ENCODE measurements around the gene CTIF. TPM values are rescaled to one million over a fixed set of nuclear protein-coding genes. Genes with fewer than 3 reads are reported as not detected.

Gene CTIF
- total RNA-seq, 1 experiment from 2014 or later: 26.5 TPM

- H3K36me3 ChIP-seq (ENCODE audit: control insufficient read depth, insufficient read depth, low read length): no peaks in the 10 kb centered on the region
- no peaks in the 10 kb centered on the region for H3K9me3 ChIP-seq (ENCODE audit: control insufficient read depth, insufficient read depth, low read depth, low read length)
- no TSS peak for BruUV-seq (replicated peaks)
- intact Hi-C loops (cut with micrococcal nuclease; ENCODE audit: unreplicated experiment) (no loop called here), in situ Hi-C loops (cut with HindIII; ENCODE audit: low pct_unique_long_range_greater_than_20kb, low sequenced_read_pairs) (no loop called here)
- H3K4me1 ChIP-seq (ENCODE audit: control insufficient read depth, insufficient read depth, low read length): peaks cover 9% of the 10 kb centered on the region
- POLR2A ChIA-PET: no interaction called here
- no peak for ATAC-seq
- DNase-seq (ENCODE audit: low read depth, low spot score): no peak
- no peaks in the 10 kb centered on the region for H3K27me3 ChIP-seq (ENCODE audit: control insufficient read depth, insufficient read depth, low read length)
- CTCF ChIA-PET: no interaction called here
- TF ChIP-seq, protein P1, sequence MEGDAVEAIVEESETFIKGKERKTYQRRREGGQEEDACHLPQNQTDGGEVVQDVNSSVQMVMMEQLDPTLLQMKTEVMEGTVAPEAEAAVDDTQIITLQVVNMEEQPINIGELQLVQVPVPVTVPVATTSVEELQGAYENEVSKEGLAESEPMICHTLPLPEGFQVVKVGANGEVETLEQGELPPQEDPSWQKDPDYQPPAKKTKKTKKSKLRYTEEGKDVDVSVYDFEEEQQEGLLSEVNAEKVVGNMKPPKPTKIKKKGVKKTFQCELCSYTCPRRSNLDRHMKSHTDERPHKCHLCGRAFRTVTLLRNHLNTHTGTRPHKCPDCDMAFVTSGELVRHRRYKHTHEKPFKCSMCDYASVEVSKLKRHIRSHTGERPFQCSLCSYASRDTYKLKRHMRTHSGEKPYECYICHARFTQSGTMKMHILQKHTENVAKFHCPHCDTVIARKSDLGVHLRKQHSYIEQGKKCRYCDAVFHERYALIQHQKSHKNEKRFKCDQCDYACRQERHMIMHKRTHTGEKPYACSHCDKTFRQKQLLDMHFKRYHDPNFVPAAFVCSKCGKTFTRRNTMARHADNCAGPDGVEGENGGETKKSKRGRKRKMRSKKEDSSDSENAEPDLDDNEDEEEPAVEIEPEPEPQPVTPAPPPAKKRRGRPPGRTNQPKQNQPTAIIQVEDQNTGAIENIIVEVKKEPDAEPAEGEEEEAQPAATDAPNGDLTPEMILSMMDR (IDR thresholded peaks at IDR 0.05): no peak
- TF ChIP-seq SIN3A (IDR thresholded peaks at IDR 0.05; ENCODE audit: borderline replicate concordance, insufficient read depth, low read depth, low read length) (no peak), TCF7L2 (IDR thresholded peaks at IDR 0.05; ENCODE audit: low read depth, low read length) (no peak), POLR2AphosphoS5 (IDR thresholded peaks at IDR 0.05; ENCODE audit: low read depth, low read length) (no peak), REST (IDR thresholded peaks at IDR 0.05; ENCODE audit: insufficient read depth in 1 of 2, low read depth in 2 of 2, low read length in 1 of 2) (no peak)
- no peak overlapping the region for H3K4me3 ChIP-seq (ENCODE audit: low read depth in 2 of 2, low read length in 2 of 2)
- H3K27ac ChIP-seq (ENCODE audit: low read length): no peak overlapping the region
Observed at GRCh38 chr18:48661421-48661820, 122.6 kb downstream of the CTIF start.

DNA sequence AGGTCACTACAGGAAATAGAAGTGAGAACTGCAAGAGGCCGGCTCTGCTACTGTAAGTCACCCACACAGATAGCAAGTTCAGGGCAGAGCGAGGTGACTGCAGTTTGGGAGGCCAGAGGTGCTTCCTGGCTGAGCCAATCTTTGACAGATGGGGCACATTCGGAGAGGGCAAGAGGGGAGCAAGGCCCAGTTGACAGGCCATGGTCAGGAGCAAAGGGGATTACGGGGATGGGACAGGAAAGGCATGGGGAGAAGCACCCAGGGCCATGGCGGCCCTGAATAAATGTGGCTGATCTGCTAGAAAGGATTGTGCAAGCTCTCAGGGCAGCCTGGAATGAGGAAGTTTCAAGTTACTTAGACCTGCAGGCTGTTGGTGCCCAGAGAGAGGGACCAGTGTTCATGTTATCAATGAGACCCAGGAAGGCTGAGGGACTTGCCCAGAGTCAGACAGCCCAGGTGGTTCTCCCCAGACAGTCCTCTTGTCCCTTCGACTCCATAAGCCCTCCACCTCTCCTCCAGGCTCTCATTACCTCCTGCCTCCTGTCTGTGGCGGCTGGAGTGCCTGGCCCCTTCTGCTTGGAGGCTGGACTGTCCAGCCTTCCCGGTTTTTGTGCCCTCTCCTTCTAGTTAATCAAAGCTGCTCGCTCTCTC is 123.3 kb downstream of the CTIF start:
- H3K9me3 ChIP-seq (ENCODE audit: control insufficient read depth, insufficient read depth, low read depth, low read length): no peaks in the 10 kb centered on the region
- no peaks in the 10 kb centered on the region for H3K36me3 ChIP-seq (ENCODE audit: control insufficient read depth, insufficient read depth, low read length)
- H3K4me1 ChIP-seq (ENCODE audit: control insufficient read depth, insufficient read depth, low read length): peaks cover 9% of the 10 kb centered on the region
- no peak for TF ChIP-seq POLR2AphosphoS5 (IDR thresholded peaks at IDR 0.05; ENCODE audit: low read depth, low read length)
- TF ChIP-seq, protein P1 (IDR thresholded peaks at IDR 0.05): no peak
- TF ChIP-seq REST (IDR thresholded peaks at IDR 0.05; ENCODE audit: insufficient read depth in 1 of 2, low read depth in 2 of 2, low read length in 1 of 2): no peak
- TF ChIP-seq TCF7L2 (IDR thresholded peaks at IDR 0.05; ENCODE audit: low read depth, low read length): no peak
- no peak for TF ChIP-seq SIN3A (IDR thresholded peaks at IDR 0.05; ENCODE audit: borderline replicate concordance, insufficient read depth, low read depth, low read length)
- intact Hi-C loops (cut with micrococcal nuclease; ENCODE audit: unreplicated experiment) (no loop called here), in situ Hi-C loops (cut with HindIII; ENCODE audit: low pct_unique_long_range_greater_than_20kb, low sequenced_read_pairs) (no loop called here)
- H3K27me3 ChIP-seq (ENCODE audit: control insufficient read depth, insufficient read depth, low read length): no peaks in the 10 kb centered on the region
- ChIA-PET POLR2A (no interaction called here), CTCF (interaction anchor here (0.6 kb wide), 1 partner anchor 171 kb away, joined by 3 read pairs; no protein-coding TSS in a partner anchor)
- H3K4me3 ChIP-seq (ENCODE audit: low read depth in 2 of 2, low read length in 2 of 2): no peak overlapping the region
- ATAC-seq: no peak
- no peak overlapping the region for H3K27ac ChIP-seq (ENCODE audit: low read length)
- no TSS peak for BruUV-seq (replicated peaks)
- DNase-seq (ENCODE audit: low read depth, low spot score): no peak
